Endothelial cell (in vitro differentiated cells): ENCODE results near the gene CPE. TPM values are rescaled to one million over a fixed set of nuclear protein-coding genes. Genes with fewer than 3 reads are reported as not detected.

Experiments used
- DNase-seq: peaks from one replicate; pipeline ENCODE4 v3.0.0; 2021; ENCODE audit warnings: low spot score
- H3K27ac Mint-ChIP-seq: one replicate; pipeline ENCODE4 v1.8.0; 2021; ENCODE audit warnings: mixed read lengths, inconsistent platforms; ENCODE audit not compliant: unreplicated experiment
- H3K27me3 Mint-ChIP-seq: one replicate; pipeline ENCODE4 v1.8.0; 2021; ENCODE audit warnings: mild to moderate bottlenecking, moderate library complexity, mixed read lengths, inconsistent platforms; ENCODE audit not compliant: unreplicated experiment
- H3K36me3 Mint-ChIP-seq: one replicate; pipeline ENCODE4 v1.8.0; 2021; ENCODE audit warnings: mild to moderate bottlenecking, low read depth, mixed read lengths, inconsistent platforms; ENCODE audit not compliant: unreplicated experiment
- H3K4me1 Mint-ChIP-seq: one replicate; pipeline ENCODE4 v1.8.0; 2021; ENCODE audit warnings: mild to moderate bottlenecking, mixed read lengths, inconsistent platforms; ENCODE audit not compliant: unreplicated experiment
- H3K4me3 Mint-ChIP-seq: one replicate; pipeline ENCODE4 v1.8.0; 2021; ENCODE audit warnings: mild to moderate bottlenecking, mixed read lengths, inconsistent platforms; ENCODE audit not compliant: unreplicated experiment
- H3K9me3 Mint-ChIP-seq: one replicate; pipeline ENCODE4 v1.8.0; 2021; ENCODE audit warnings: mixed read lengths, inconsistent platforms; ENCODE audit not compliant: unreplicated experiment
- total RNA-seq: library from RNA; stranded (reverse); fragmentation: NEBNext Ultra II Directional; extraction: Animal tissue kit (Norgen Biotek cat#: 25700); gene quantifications from one replicate; pipeline ENCODE4 v1.2.1, GENCODE V29; 2021; ENCODE audit not compliant: unreplicated experiment
- TF ChIP-seq, protein P1 (sequence below): fragments of 200-600 bp; sonication (generic); IDR thresholded peaks from one replicate; pipeline ENCODE4 v1.5.0; 2021; ENCODE audit warnings: antibody characterized with exemption; ENCODE audit not compliant: unreplicated experiment

CPE gene
- total RNA-seq, 1 donor from 2014 or later: 2.3 TPM

DNA sequence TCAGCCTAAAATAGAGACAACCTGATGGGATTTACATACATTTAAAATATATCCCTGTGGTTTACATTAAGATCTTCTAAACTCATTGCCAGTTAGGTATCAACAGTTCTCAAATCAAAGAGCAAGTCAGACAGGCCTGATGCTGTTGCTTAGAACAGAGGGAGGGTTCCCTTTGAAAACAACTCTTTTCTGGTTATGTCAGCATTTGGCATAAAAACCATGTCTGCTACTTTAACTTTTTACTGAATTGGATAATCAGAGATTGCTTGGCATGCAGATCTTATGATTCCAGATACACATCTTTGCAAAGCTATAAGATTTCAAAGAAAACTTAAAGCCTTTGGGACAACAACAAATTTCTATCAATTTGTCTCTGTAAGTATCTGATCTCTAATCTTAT lies 140.8 kb downstream of the CPE start:
- H3K9me3 Mint-ChIP-seq: no peaks in the 10 kb centered on the region
- H3K27me3 Mint-ChIP-seq: peaks cover 1% of the 10 kb centered on the region
- DNase-seq: no peak
- no peaks in the 10 kb centered on the region for H3K36me3 Mint-ChIP-seq
- TF ChIP-seq, protein P1, sequence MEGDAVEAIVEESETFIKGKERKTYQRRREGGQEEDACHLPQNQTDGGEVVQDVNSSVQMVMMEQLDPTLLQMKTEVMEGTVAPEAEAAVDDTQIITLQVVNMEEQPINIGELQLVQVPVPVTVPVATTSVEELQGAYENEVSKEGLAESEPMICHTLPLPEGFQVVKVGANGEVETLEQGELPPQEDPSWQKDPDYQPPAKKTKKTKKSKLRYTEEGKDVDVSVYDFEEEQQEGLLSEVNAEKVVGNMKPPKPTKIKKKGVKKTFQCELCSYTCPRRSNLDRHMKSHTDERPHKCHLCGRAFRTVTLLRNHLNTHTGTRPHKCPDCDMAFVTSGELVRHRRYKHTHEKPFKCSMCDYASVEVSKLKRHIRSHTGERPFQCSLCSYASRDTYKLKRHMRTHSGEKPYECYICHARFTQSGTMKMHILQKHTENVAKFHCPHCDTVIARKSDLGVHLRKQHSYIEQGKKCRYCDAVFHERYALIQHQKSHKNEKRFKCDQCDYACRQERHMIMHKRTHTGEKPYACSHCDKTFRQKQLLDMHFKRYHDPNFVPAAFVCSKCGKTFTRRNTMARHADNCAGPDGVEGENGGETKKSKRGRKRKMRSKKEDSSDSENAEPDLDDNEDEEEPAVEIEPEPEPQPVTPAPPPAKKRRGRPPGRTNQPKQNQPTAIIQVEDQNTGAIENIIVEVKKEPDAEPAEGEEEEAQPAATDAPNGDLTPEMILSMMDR: no peak
- H3K4me3 Mint-ChIP-seq: no peak overlapping the region
- H3K27ac Mint-ChIP-seq: no peak overlapping the region
- H3K4me1 Mint-ChIP-seq: peaks cover 12% of the 10 kb centered on the region

DNA sequence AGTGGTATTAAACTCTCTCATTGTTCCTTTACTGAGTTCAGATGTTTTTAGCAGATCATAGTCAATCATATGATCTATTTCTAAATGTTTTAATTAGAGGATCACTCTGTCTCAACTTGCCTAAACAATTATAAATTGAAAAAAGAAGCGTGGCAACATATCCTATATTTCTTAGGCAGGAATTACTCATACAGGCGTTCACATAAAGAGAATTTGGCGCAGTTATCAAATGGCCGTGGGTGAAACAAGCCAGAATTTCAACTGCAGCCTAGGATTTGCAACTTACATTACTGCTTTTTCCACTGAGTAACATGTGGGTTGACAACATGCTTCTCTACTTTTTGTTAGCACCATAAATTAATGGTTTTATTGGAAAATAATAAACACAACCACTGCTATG lies 141.3 kb downstream of the CPE start:
- Mint-ChIP-seq H3K4me1 (peaks cover 8% of the 10 kb centered on the region), H3K4me3 (no peak overlapping the region), H3K9me3 (no peaks in the 10 kb centered on the region), H3K27ac (no peak overlapping the region), H3K36me3 (no peaks in the 10 kb centered on the region), H3K27me3 (peaks cover 1% of the 10 kb centered on the region)
- TF ChIP-seq, protein P1: no peak
- no peak for DNase-seq

DNA sequence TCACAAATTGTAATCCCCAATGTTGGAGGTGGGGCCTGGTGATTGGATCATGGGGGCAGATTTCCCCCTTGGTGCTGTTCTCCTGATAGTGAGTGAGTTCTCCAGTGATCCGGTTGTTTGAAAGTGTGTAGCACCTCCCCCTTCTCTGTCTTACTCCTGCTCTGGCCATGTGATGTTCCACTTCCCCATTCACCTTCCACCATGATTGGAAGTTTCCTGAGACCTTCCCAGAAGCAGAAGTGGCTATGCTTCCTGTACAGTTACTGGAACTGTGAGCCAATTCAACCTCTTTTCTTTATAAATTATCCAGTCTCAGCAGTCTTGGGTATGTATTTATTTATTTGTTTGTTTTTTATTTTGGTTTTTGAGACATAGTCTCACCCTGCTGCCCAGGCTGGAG lies 143.2 kb downstream of the CPE start:
- no peak for DNase-seq
- TF ChIP-seq, protein P1: no peak
- H3K9me3 Mint-ChIP-seq: no peaks in the 10 kb centered on the region
- no peak overlapping the region for H3K27ac Mint-ChIP-seq
- H3K4me3 Mint-ChIP-seq: no peak overlapping the region
- H3K27me3 Mint-ChIP-seq: peaks cover 1% of the 10 kb centered on the region
- H3K4me1 Mint-ChIP-seq: no peaks in the 10 kb centered on the region
- no peaks in the 10 kb centered on the region for H3K36me3 Mint-ChIP-seq

DNA sequence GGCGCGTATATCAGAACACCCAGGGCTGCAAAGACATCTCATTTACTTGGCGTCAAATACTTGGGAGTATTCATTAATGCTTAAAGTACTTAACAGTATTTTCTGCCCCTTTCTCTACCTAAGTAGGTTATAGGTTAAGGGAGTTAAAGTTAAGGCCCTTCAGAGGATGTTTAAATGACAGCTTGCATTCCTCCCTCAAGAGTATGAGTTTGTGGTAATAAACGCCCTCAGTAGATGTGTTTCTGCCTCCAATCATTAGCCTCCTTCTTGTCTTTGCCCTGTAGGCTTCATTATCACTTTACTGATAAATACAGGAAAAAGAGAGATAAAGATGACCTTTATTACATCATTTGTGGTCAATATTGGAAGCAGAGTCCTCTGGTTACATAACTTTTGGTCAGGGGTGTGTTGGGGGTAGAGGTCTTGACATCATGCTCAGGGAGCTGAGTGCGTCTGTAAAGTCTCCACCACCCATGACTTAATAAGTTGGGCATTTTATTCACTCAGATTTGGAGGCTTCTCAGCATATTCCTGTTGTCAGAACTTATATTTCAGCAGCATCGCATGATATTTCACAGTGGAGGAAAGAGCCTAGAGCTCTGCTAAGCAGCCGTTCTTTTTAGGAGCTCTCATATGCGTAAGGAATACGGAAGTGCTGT lies 145.9 kb downstream of the CPE start:
- no peak overlapping the region for H3K4me3 Mint-ChIP-seq
- H3K4me1 Mint-ChIP-seq: no peaks in the 10 kb centered on the region
- H3K27me3 Mint-ChIP-seq: no peaks in the 10 kb centered on the region
- TF ChIP-seq, protein P1: no peak
- no peak overlapping the region for H3K27ac Mint-ChIP-seq
- no peaks in the 10 kb centered on the region for H3K9me3 Mint-ChIP-seq
- no peak for DNase-seq
- no peaks in the 10 kb centered on the region for H3K36me3 Mint-ChIP-seq

DNA sequence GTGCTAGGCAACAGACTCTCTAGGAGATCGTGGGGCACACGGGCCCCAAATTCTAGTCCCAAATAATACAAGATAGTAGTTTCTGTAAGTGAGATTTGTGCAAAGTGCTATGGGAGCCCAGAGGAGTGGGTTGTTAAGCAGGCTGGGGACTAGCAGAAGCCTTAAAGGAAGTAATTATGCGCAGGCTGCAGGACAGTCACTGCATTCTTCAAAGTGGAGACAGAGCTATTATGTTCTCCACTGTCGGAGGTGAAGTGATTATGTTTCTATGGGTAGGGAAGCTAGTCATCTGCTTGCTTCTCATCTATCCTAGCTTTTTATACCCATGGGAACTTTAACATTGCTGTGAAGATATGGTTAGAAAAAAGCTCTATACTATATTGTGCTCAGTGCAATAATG lies 154.2 kb downstream of the CPE start:
- no peaks in the 10 kb centered on the region for H3K36me3 Mint-ChIP-seq
- no peak overlapping the region for H3K4me3 Mint-ChIP-seq
- H3K9me3 Mint-ChIP-seq: no peaks in the 10 kb centered on the region
- H3K27ac Mint-ChIP-seq: no peak overlapping the region
- DNase-seq: no peak
- H3K4me1 Mint-ChIP-seq: peaks cover 2% of the 10 kb centered on the region
- TF ChIP-seq, protein P1: no peak
- H3K27me3 Mint-ChIP-seq: no peaks in the 10 kb centered on the region
